SK-N-MC (cell line): Measurements from ENCODE around the gene PSMA3.

Experiments used
- DNase-seq: peaks from one replicate; pipeline ENCODE4 v3.0.0-alpha.2; 2011; ENCODE audit warnings: low read depth, low spot score
- H3K27ac ChIP-seq: fragments of 200-600 bp; sonication (generic); 2 replicates; pipeline ENCODE4 v1.5.1; 2016; ENCODE audit warnings: mixed run types
- H3K36me3 ChIP-seq: fragments of 200-600 bp; sonication (generic); 2 replicates; pipeline ENCODE4 v1.6.1; 2017; ENCODE audit warnings: antibody characterized with exemption, low read length, mixed read lengths; ENCODE audit not compliant: insufficient read depth
- H3K4me3 ChIP-seq: fragments of 200-600 bp; sonication (generic); 2 replicates; pipeline ENCODE4 v1.5.1; 2016
- H3K9ac ChIP-seq: fragments of 200-600 bp; sonication (generic); 2 replicates; pipeline ENCODE4 v1.8.0; 2017; ENCODE audit warnings: mixed run types, mixed read lengths; ENCODE audit not compliant: insufficient read length
- H3K9me3 ChIP-seq: fragments of 200-600 bp; sonication (generic); 2 replicates; pipeline ENCODE4 v1.6.1; 2017; ENCODE audit warnings: low read depth, mild to moderate bottlenecking, antibody characterized with exemption, low read length, moderate library complexity, mixed read lengths
- EZH2 ChIP-seq: fragments of 200-600 bp; sonication (generic); IDR thresholded peaks from one replicate; pipeline ENCODE4 v1.6.1; 2017; ENCODE audit warnings: antibody characterized with exemption
- FOXP2 ChIP-seq: optimal IDR thresholded peaks from 2 replicates; pipeline ENCODE3; 2011; ENCODE audit warnings: mild to moderate bottlenecking, moderate library complexity; ENCODE audit not compliant: insufficient read depth; ENCODE audit errors: extremely low read length, control extremely low read depth
- POLR2AphosphoS5 ChIP-seq: IDR thresholded peaks from 2 replicates; pipeline ENCODE4 v1.6.1; 2012; ENCODE audit warnings: mild to moderate bottlenecking, low read depth, low read length, borderline replicate concordance

The PSMA3 gene

GRCh38 chr14:58244556-58245387 lies at the start of gene PSMA3:
PSMA3 (plus strand) TSS chr14:58244843; CDS start chr14:58244921, 78 bp downstream.
- Histone ChIP-seq H3K36me3 (peaks cover 22% of the 10 kb centered on the region), H3K27ac (peak within 1 kb of the TSS; percentile 94), H3K9me3 (no peaks in the 10 kb centered on the region), H3K4me3 (peak within 1 kb of the TSS; percentile 91), H3K9ac (peak within 1 kb of the TSS; percentile 96)
- peak; percentile 88 for DNase-seq
- TF ChIP-seq EZH2 (no peak), POLR2AphosphoS5 (peak; percentile 96)

- Histone ChIP-seq H3K9me3 (no peaks in the 10 kb centered on the region), H3K9ac (no peak overlapping the region), H3K27ac (no peak overlapping the region), H3K4me3 (no peak overlapping the region), H3K36me3 (no peaks in the 10 kb centered on the region)
- TF ChIP-seq FOXP2 (no peak), POLR2AphosphoS5 (no peak), EZH2 (no peak)
- DNase-seq: no peak
These were observed 48.4 kb upstream of the PSMA3 start for GRCh38 chr14:58196198-58196597.

GRCh38 chr14:58198086-58198485 lies 46.6 kb upstream of the PSMA3 start:
- Histone ChIP-seq H3K9ac (no peak overlapping the region), H3K27ac (no peak overlapping the region), H3K4me3 (no peak overlapping the region), H3K9me3 (no peaks in the 10 kb centered on the region), H3K36me3 (peaks cover 3% of the 10 kb centered on the region)
- no peak for DNase-seq
- TF ChIP-seq EZH2 (no peak), POLR2AphosphoS5 (no peak), FOXP2 (no peak)

- no peak for DNase-seq
- peak within 1 kb of the TSS; percentile 89 for H3K4me3 ChIP-seq
- TF ChIP-seq EZH2: no peak
- TF ChIP-seq POLR2AphosphoS5: peak; percentile 82
- H3K27ac ChIP-seq: peak within 1 kb of the TSS; percentile 86
- peaks cover 16% of the 10 kb centered on the region for H3K36me3 ChIP-seq
- H3K9ac ChIP-seq: peak within 1 kb of the TSS; percentile 82
- H3K9me3 ChIP-seq: no peaks in the 10 kb centered on the region
These were observed 44.7 kb upstream of the PSMA3 start, which contains the start of gene ACTR10 for GRCh38 chr14:58199726-58200479. ACTR10 (plus strand) TSS chr14:58200149; CDS start chr14:58200218, 69 bp downstream.

GRCh38 chr14:58200480-58200841 lies 44.2 kb upstream of the PSMA3 start:
- no peaks in the 10 kb centered on the region for H3K9me3 ChIP-seq
- H3K4me3 ChIP-seq: peak overlapping the region; percentile 89
- TF ChIP-seq FOXP2: no peak
- no peak for TF ChIP-seq POLR2AphosphoS5
- no peak for TF ChIP-seq EZH2
- DNase-seq: no peak
- no peak overlapping the region for H3K27ac ChIP-seq
- peaks cover 16% of the 10 kb centered on the region for H3K36me3 ChIP-seq
- peak overlapping the region; percentile 82 for H3K9ac ChIP-seq

GRCh38 chr14:58200846-58201245 lies 43.8 kb upstream of the PSMA3 start:
- Histone ChIP-seq H3K9me3 (no peaks in the 10 kb centered on the region), H3K27ac (no peak overlapping the region), H3K36me3 (peaks cover 16% of the 10 kb centered on the region), H3K4me3 (peak overlapping the region; percentile 89), H3K9ac (peak overlapping the region; percentile 82)
- no peak for TF ChIP-seq POLR2AphosphoS5
- no peak for TF ChIP-seq FOXP2
- TF ChIP-seq EZH2: no peak
- DNase-seq: no peak

- Histone ChIP-seq H3K9ac (no peak overlapping the region), H3K27ac (no peak overlapping the region), H3K9me3 (no peaks in the 10 kb centered on the region), H3K4me3 (no peak overlapping the region), H3K36me3 (peaks cover 63% of the 10 kb centered on the region)
- no peak for DNase-seq
- TF ChIP-seq POLR2AphosphoS5 (no peak), FOXP2 (no peak), EZH2 (no peak)
These were observed 31.5 kb upstream of the PSMA3 start for GRCh38 chr14:58213176-58213575.

GRCh38 chr14:58215191-58215914 lies 29.3 kb upstream of the PSMA3 start:
- Histone ChIP-seq H3K9me3 (no peaks in the 10 kb centered on the region), H3K9ac (no peak overlapping the region), H3K36me3 (peaks cover 53% of the 10 kb centered on the region), H3K4me3 (no peak overlapping the region), H3K27ac (no peak overlapping the region)
- no peak for DNase-seq
- no peak for TF ChIP-seq POLR2AphosphoS5
- no peak for TF ChIP-seq FOXP2
- no peak for TF ChIP-seq EZH2
